ENCODE results near the gene RAD51.
"Not testable (repeated sequence)": the region's sequence is repeated elsewhere in the genome, so short reads cannot be mapped to it uniquely, and the experiment has no call there.

The RAD51 gene

GRCh38 chr15:40694688-40695468 lies at the start of gene RAD51:
RAD51 (plus strand) TSS chr15:40695174; CDS start chr15:40698759, 3,585 bp downstream.
- peak; percentile 81 to 99 (median 90) for DNase-seq
- intact Hi-C loops (cut with DNase I) = loop anchor here (1.0 to 10.0 kb wide), 3 partner anchors 112 to 197 kb away; partner anchors contain the start of genes CCDC32, DNAJC17, RPUSD2 and VPS18

GRCh38 chr15:40647523-40647922 lies 47.5 kb upstream of the RAD51 start:
- DNase-seq = no peak
- intact Hi-C loops (cut with DNase I) = no loop called here

DNA sequence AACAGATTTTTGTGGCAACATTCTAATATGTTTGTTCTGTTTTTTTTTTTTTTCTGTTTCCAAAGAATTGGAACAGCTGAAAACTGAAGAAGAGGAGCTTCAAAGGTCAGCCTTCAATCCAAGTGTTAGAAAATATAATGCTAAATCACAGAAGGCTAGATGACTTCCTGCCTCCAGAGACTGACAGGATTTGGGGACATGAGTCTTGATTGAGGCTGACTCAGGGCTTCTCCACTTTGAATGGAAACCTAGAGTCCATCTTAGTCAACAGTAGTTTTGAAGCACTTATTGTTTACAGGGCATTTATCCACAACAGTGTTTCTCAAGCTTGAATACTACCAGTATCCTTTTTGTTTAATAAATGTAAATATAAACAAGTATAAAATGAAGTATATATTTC lies 44.5 kb upstream of the RAD51 start:
- intact Hi-C loops (cut with DNase I) = no loop called here
- no peak for DNase-seq

GRCh38 chr15:40660686-40661085 lies 34.3 kb upstream of the RAD51 start:
- intact Hi-C loops (cut with DNase I) = no loop called here

GRCh38 chr15:40664909-40665308 lies 30.1 kb upstream of the RAD51 start:
- DNase-seq = no peak
- intact Hi-C loops (cut with DNase I) = no loop called here

More at GRCh38 chr15:40660686-40661085, 34.3 kb upstream of the RAD51 start:
- DNase-seq = no peak

DNA sequence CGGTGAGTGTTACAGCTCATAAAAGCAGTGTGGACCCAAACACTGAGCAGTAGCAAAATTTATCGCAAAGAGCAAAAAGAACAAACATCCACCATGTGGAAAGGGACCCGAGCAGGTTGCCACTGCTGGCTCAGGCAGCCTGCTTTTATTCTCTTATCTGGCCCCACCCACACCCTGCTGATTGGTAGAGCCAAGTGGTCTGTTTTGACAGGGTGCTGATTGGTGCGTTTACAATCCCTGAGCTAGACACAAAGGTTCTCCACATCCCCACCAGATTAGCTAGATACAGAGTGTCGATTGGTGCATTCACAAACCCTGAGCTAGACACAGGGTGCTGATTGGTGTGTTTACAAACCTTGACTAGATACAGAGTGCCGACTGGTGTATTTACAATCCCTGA lies 18.7 kb upstream of the RAD51 start:
- DNase-seq = not testable (repeated sequence)
- intact Hi-C loops (cut with DNase I) = loop anchor here (5.0 kb wide), 1 partner anchor 216 kb away; the partner anchor contains the start of gene VPS18

DNA sequence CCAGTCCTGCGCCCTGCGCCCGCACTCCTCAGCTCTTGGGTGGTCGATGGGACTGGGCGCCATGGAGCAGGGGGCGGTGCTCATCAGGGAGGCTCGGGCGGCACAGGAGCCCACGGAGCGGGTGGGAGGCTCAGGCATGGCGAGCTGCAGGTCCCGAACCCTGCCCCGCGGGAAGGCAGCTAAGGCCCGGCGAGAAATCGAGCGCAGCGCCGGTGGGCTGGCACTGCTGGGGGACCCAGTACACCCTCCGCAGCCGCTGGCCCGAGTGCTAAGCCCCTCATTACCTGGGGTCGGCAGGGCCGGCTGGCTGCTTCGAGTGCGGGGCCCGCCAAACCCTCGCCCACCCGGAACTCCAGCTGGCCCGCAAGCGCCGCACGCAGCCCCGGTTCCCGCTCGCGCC lies 18.1 kb upstream of the RAD51 start:
- DNase-seq = not testable (repeated sequence)
- intact Hi-C loops (cut with DNase I) = loop anchor here (5.0 kb wide), 1 partner anchor 215 kb away; the partner anchor contains the start of gene VPS18

DNA sequence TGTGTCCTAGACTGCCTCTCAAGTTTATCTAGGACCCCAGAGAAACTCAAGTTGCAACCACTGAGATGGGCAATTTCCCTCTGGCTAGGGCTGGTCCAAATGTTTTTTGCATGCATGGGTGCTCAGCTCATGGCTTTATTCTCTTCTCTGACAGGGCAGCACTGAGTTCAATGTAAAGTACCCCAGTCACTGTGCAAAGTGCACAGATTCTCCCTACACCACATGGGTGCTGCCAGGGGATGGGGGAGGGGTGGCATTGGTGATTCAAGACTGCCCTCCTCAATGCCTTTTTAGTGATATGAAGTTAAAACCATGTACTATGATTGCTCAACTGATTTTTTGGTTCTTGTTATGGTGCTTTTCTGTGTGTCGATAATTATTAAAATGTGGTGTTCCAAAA lies 14.8 kb upstream of the RAD51 start:
- intact Hi-C loops (cut with DNase I) = no loop called here
- DNase-seq = no peak

- DNase-seq; intact Hi-C loops (cut with DNase I): not testable (repeated sequence)
Observed at GRCh38 chr15:40680959-40681358, 14.0 kb upstream of the RAD51 start.

GRCh38 chr15:40684381-40684780 lies 10.6 kb upstream of the RAD51 start:
- intact Hi-C loops (cut with DNase I) = no loop called here

GRCh38 chr15:40685376-40685775 lies 9.6 kb upstream of the RAD51 start:
- no peak for DNase-seq
- intact Hi-C loops (cut with DNase I) = no loop called here

More at GRCh38 chr15:40684381-40684780, 10.6 kb upstream of the RAD51 start:
- no peak for DNase-seq

GRCh38 chr15:40688932-40689799 lies 5.8 kb upstream of the RAD51 start:
- DNase-seq = no peak
- intact Hi-C loops (cut with DNase I) = no loop called here

- intact Hi-C loops (cut with DNase I) = loop anchor here (5.0 to 10.0 kb wide), 2 partner anchors 127 to 201 kb away; partner anchors contain the start of genes CCDC32, RPUSD2 and VPS18
- DNase-seq = no peak
Observed at GRCh38 chr15:40691737-40692136, 3.2 kb upstream of the RAD51 start.

GRCh38 chr15:40693904-40694687 lies 878 bp upstream of the RAD51 start:
- no peak for DNase-seq
- intact Hi-C loops (cut with DNase I) = loop anchor here (1.0 to 10.0 kb wide), 3 partner anchors 113 to 198 kb away; partner anchors contain the start of genes CCDC32, DNAJC17, RPUSD2 and VPS18

GRCh38 chr15:40695469-40695890 lies 506 bp downstream of the RAD51 start:
- intact Hi-C loops (cut with DNase I) = loop anchor here (10.0 kb wide), 1 partner anchor 131 kb away; the partner anchor contains the start of genes CCDC32 and RPUSD2
- DNase-seq = no peak

DNA sequence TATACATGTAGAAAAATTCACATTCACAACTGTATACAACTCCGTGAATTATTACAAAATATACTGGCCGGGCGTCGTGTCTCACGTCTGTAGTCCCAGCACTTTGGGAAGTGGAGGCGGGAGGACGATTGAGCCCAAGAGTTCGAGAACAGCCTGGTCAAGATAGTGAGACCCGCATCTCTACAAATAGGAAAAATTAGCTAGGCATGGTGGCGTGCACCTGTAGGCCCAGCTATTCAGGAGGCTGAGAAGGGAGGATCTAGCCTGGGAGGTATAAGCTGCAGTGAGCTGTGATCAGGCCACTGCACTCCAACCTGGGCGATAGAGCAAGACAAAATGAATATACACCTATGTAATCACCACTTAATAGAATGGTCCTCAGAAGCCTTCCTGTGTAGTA lies 1.3 kb downstream of the RAD51 start:
- DNase-seq = no peak
- intact Hi-C loops (cut with DNase I) = loop anchor here (10.0 kb wide), 1 partner anchor 131 kb away; the partner anchor contains the start of genes CCDC32 and RPUSD2

GRCh38 chr15:40697916-40698315 lies 2.9 kb downstream of the RAD51 start:
- intact Hi-C loops (cut with DNase I) = loop anchor here (10.0 kb wide), 1 partner anchor 133 kb away; the partner anchor contains the start of genes CCDC32 and RPUSD2
- DNase-seq = no peak

GRCh38 chr15:40702077-40702476 lies 7.1 kb downstream of the RAD51 start:
- no peak for DNase-seq
- intact Hi-C loops (cut with DNase I) = no loop called here

DNA sequence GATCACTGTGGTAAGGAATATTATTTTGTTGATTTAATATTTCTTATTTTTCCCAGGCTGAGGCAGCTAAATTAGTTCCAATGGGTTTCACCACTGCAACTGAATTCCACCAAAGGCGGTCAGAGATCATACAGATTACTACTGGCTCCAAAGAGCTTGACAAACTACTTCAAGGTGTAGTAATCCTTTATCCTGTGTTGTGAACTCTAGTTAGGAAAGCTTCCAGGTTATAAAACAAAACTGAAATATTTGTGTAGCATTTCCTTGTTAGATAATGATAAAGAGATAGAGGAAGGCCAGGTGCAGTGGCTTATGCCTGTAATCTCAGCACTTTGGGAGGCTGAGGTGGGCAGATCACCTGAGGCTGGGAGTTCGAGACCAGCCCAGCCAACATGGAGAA lies 11.1 kb downstream of the RAD51 start:
- intact Hi-C loops (cut with DNase I) = no loop called here

DNA sequence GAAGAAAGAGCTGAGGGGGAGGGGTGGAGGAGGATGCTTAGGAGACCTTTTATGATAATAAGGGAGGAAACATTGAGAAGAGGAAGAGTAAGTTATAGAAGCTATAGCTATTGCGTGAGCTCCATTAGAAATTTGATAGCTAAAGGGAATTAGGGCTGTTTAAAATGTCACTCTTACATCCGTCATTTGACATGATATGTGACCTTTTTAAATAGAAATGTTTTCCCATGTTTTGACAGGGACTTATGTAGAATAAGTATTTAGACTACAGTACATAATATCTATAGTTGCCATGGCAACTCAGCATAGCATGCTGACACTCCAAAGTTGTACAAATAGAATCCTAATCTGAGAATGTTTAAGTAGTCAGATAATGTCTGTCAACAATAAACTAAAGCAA lies 19.2 kb downstream of the RAD51 start:
- no peak for DNase-seq
- intact Hi-C loops (cut with DNase I) = no loop called here

More for the DNA sequence above, 11.1 kb downstream of the RAD51 start:
- no peak for DNase-seq

Measured in posterior cingulate gyrus (tissue), 11 donors.